HEK293 (cell line): ENCODE results near the gene KCNIP2.

Experiments used
- ZBTB1 ChIP-seq: fragments of 450-650 bp; formaldehyde crosslinking; IDR thresholded peaks from 2 replicates; pipeline ENCODE4 v1.5.1; 2016; ENCODE audit warnings: missing biosample characterization, missing genetic modification characterization
- ZNF24 ChIP-seq: fragments of 450-650 bp; formaldehyde crosslinking; IDR thresholded peaks from 2 replicates; pipeline ENCODE4 v1.5.1; 2016; ENCODE audit warnings: missing biosample characterization, missing genetic modification characterization
- ZNF692 ChIP-seq: fragments of 450-650 bp; formaldehyde crosslinking; IDR thresholded peaks from 2 replicates; pipeline ENCODE4 v1.5.1; 2016; ENCODE audit warnings: missing biosample characterization, missing genetic modification characterization
- ZNF704 ChIP-seq: fragments of 450-650 bp; formaldehyde crosslinking; IDR thresholded peaks from 2 replicates; pipeline ENCODE4 v1.5.1; 2016; ENCODE audit warnings: missing biosample characterization, missing genetic modification characterization
- ZXDB ChIP-seq: fragments of 450-650 bp; formaldehyde crosslinking; IDR thresholded peaks from 2 replicates; pipeline ENCODE4 v1.5.1; 2016; ENCODE audit warnings: missing biosample characterization, missing genetic modification characterization
- TF ChIP-seq, protein P1 (sequence below): fragments of 450-650 bp; formaldehyde crosslinking; IDR thresholded peaks from 2 replicates; pipeline ENCODE4 v1.5.1; 2016; ENCODE audit warnings: missing biosample characterization, missing genetic modification characterization

- TF ChIP-seq ZNF692 (tag by site-specific recombination) (no peak), ZXDB (no peak), ZNF24 (tag by site-specific recombination) (no peak), ZNF704 (tag by site-specific recombination) (no peak), ZBTB1 (tag by site-specific recombination) (no peak)
- TF ChIP-seq, protein P1, sequence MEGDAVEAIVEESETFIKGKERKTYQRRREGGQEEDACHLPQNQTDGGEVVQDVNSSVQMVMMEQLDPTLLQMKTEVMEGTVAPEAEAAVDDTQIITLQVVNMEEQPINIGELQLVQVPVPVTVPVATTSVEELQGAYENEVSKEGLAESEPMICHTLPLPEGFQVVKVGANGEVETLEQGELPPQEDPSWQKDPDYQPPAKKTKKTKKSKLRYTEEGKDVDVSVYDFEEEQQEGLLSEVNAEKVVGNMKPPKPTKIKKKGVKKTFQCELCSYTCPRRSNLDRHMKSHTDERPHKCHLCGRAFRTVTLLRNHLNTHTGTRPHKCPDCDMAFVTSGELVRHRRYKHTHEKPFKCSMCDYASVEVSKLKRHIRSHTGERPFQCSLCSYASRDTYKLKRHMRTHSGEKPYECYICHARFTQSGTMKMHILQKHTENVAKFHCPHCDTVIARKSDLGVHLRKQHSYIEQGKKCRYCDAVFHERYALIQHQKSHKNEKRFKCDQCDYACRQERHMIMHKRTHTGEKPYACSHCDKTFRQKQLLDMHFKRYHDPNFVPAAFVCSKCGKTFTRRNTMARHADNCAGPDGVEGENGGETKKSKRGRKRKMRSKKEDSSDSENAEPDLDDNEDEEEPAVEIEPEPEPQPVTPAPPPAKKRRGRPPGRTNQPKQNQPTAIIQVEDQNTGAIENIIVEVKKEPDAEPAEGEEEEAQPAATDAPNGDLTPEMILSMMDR (tag by site-specific recombination), result no peak
These were observed 8.0 kb upstream of the KCNIP2 start for GRCh38 chr10:101851411-101852116.
